Measurements from ENCODE around the gene NFIB. TPM values are rescaled to one million over a fixed set of nuclear protein-coding genes. Genes with fewer than 3 reads are reported as not detected.

The NFIB gene
- total RNA-seq, 2 experiments from 2014 or later: not detected

GRCh38 chr9:14096258-14096922, 217.6 kb downstream of the NFIB start:
- TF ChIP-seq CTCF (IDR thresholded peaks at IDR 0.05): no peak
- CTCF ChIA-PET: no interaction called here
- no peak overlapping the region for H3K27ac Mint-ChIP-seq
- no peaks in the 10 kb centered on the region for H3K4me1 Mint-ChIP-seq (ENCODE audit: low read depth)
- POLR2A ChIA-PET: no interaction called here
- no peak for ATAC-seq
- no peaks in the 10 kb centered on the region for H3K27me3 Mint-ChIP-seq
- no peaks in the 10 kb centered on the region for H3K36me3 Mint-ChIP-seq (ENCODE audit: low read depth)
- no peaks in the 10 kb centered on the region for H3K9me3 Mint-ChIP-seq
- no peak overlapping the region for H3K4me3 Mint-ChIP-seq
- no peak for DNase-seq
- intact Hi-C loops (cut with micrococcal nuclease): no loop called here

- H3K9me3 Mint-ChIP-seq: no peaks in the 10 kb centered on the region
- no peak overlapping the region for H3K27ac Mint-ChIP-seq
- intact Hi-C loops (cut with micrococcal nuclease): no loop called here
- DNase-seq (no peak), ATAC-seq (no peak)
- H3K4me3 Mint-ChIP-seq: no peak overlapping the region
- no peaks in the 10 kb centered on the region for H3K27me3 Mint-ChIP-seq
- ChIA-PET CTCF (no interaction called here), POLR2A (no interaction called here)
- H3K36me3 Mint-ChIP-seq (ENCODE audit: low read depth): no peaks in the 10 kb centered on the region
- no peaks in the 10 kb centered on the region for H3K4me1 Mint-ChIP-seq (ENCODE audit: low read depth)
- TF ChIP-seq CTCF (IDR thresholded peaks at IDR 0.05): no peak
Measured at GRCh38 chr9:14095277-14095676, 218.7 kb downstream of the NFIB start.

GRCh38 chr9:14094491-14094890, 219.4 kb downstream of the NFIB start:
- intact Hi-C loops (cut with micrococcal nuclease): no loop called here

GRCh38 chr9:14092344-14092743, 221.6 kb downstream of the NFIB start:
- H3K4me1 Mint-ChIP-seq (ENCODE audit: low read depth): no peaks in the 10 kb centered on the region
- H3K27ac Mint-ChIP-seq: no peak overlapping the region
- intact Hi-C loops (cut with micrococcal nuclease): no loop called here
- no peaks in the 10 kb centered on the region for H3K9me3 Mint-ChIP-seq
- no peaks in the 10 kb centered on the region for H3K27me3 Mint-ChIP-seq
- ATAC-seq (no peak), DNase-seq (no peak)
- H3K4me3 Mint-ChIP-seq: no peak overlapping the region
- CTCF ChIA-PET: no interaction called here
- H3K36me3 Mint-ChIP-seq (ENCODE audit: low read depth): no peaks in the 10 kb centered on the region
- POLR2A ChIA-PET: no interaction called here
- TF ChIP-seq CTCF (IDR thresholded peaks at IDR 0.05): no peak

More at GRCh38 chr9:14094491-14094890, 219.4 kb downstream of the NFIB start:
- H3K27me3 Mint-ChIP-seq: no peaks in the 10 kb centered on the region
- ATAC-seq: no peak
- TF ChIP-seq CTCF (IDR thresholded peaks at IDR 0.05): no peak
- H3K27ac Mint-ChIP-seq: no peak overlapping the region
- ChIA-PET POLR2A (no interaction called here), CTCF (no interaction called here)
- DNase-seq: no peak
- no peaks in the 10 kb centered on the region for H3K9me3 Mint-ChIP-seq
- no peaks in the 10 kb centered on the region for H3K36me3 Mint-ChIP-seq (ENCODE audit: low read depth)
- no peak overlapping the region for H3K4me3 Mint-ChIP-seq
- H3K4me1 Mint-ChIP-seq (ENCODE audit: low read depth): no peaks in the 10 kb centered on the region

GRCh38 chr9:14089051-14089803, 224.7 kb downstream of the NFIB start:
- no peaks in the 10 kb centered on the region for H3K4me1 Mint-ChIP-seq (ENCODE audit: low read depth)
- no peaks in the 10 kb centered on the region for H3K9me3 Mint-ChIP-seq
- TF ChIP-seq CTCF (IDR thresholded peaks at IDR 0.05): no peak
- ATAC-seq (no peak), DNase-seq (no peak)
- ChIA-PET POLR2A (no interaction called here), CTCF (no interaction called here)
- H3K27me3 Mint-ChIP-seq: no peaks in the 10 kb centered on the region
- H3K36me3 Mint-ChIP-seq (ENCODE audit: low read depth): no peaks in the 10 kb centered on the region
- intact Hi-C loops (cut with micrococcal nuclease): no loop called here
- no peak overlapping the region for H3K27ac Mint-ChIP-seq
- no peak overlapping the region for H3K4me3 Mint-ChIP-seq
